Calu3 (cell line): ENCODE measurements around the gene HOXA3. TPM values are rescaled to one million over a fixed set of nuclear protein-coding genes. Genes with fewer than 3 reads are reported as not detected.

Experiments
- BruUV-seq: library from RNA; stranded (reverse); fragments of 400-500 nt; replicated peaks from 2 replicates; lab custom pipeline; 2021; lab: Mats Ljungman, UMichigan
- CTCF ChIA-PET: fragments of 300-600 bp; sonication (Branson Sonifier 250); formaldehyde crosslinking; loops from one replicate; lab custom pipeline; 2022; ENCODE audit warnings: antibody characterized with exemption; lab: Charles Lee
- DNase-seq: peaks from one replicate; pipeline ENCODE4 v3.0.0; 2022
- H3K27ac Mint-ChIP-seq: one replicate; pipeline ENCODE4 v1.8.0; 2022; ENCODE audit warnings: mixed read lengths; ENCODE audit not compliant: unreplicated experiment
- H3K27me3 Mint-ChIP-seq: one replicate; pipeline ENCODE4 v1.8.0; 2022; ENCODE audit warnings: mixed read lengths; ENCODE audit not compliant: unreplicated experiment
- H3K36me3 Mint-ChIP-seq: one replicate; pipeline ENCODE4 v1.8.0; 2022; ENCODE audit warnings: mild to moderate bottlenecking, moderate library complexity, mixed read lengths; ENCODE audit not compliant: insufficient read depth, unreplicated experiment
- H3K4me1 Mint-ChIP-seq: one replicate; pipeline ENCODE4 v1.8.0; 2022; ENCODE audit warnings: mild to moderate bottlenecking, low read depth, mixed read lengths; ENCODE audit not compliant: unreplicated experiment
- H3K4me3 Mint-ChIP-seq: one replicate; pipeline ENCODE4 v1.8.0; 2022; ENCODE audit warnings: mild to moderate bottlenecking, low read depth, moderate library complexity, mixed read lengths; ENCODE audit not compliant: unreplicated experiment
- H3K9me3 Mint-ChIP-seq: one replicate; pipeline ENCODE4 v1.8.0; 2022; ENCODE audit warnings: low read depth, mixed read lengths; ENCODE audit not compliant: unreplicated experiment
- CTCF ChIP-seq: fragments of 200-600 bp; IDR thresholded peaks from one replicate; pipeline ENCODE4 v1.8.0; 2022; ENCODE audit warnings: antibody characterized with exemption; ENCODE audit not compliant: unreplicated experiment
- intact Hi-C: fragments of 100-400 bp; cut with micrococcal nuclease; formaldehyde crosslinking; loops from one replicate; pipeline ENCODE4 v1.10.0; 2022; ENCODE audit not compliant: unreplicated experiment
- total RNA-seq: library from RNA; stranded (reverse); gene quantifications from 2 replicates; pipeline ENCODE4 v1.2.3, GENCODE V29; 2022

The HOXA3 gene
- total RNA-seq, 1 experiment from 2014 or later = 20.9 TPM

GRCh38 chr7:27197137-27198042, 45.0 kb upstream of the HOXA3 start:
- H3K9me3 Mint-ChIP-seq = no peaks in the 10 kb centered on the region
- CTCF ChIA-PET = no interaction called here
- peaks cover 29% of the 10 kb centered on the region for H3K27me3 Mint-ChIP-seq
- peaks cover 10% of the 10 kb centered on the region for H3K4me1 Mint-ChIP-seq
- TSS peak; percentile 72 for BruUV-seq
- no peak overlapping the region for H3K4me3 Mint-ChIP-seq
- no peak overlapping the region for H3K27ac Mint-ChIP-seq
- H3K36me3 Mint-ChIP-seq = peaks cover 25% of the 10 kb centered on the region
- intact Hi-C loops = loop anchor here (2.0 to 5.0 kb wide), 3 partner anchors 407 to 723 kb away; no protein-coding TSS in a partner anchor
- no peak for DNase-seq
- TF ChIP-seq CTCF = no peak

- intact Hi-C loops = loop anchor here (1.0 to 5.0 kb wide), 5 partner anchors 379 to 824 kb away; no protein-coding TSS in a partner anchor
- Mint-ChIP-seq H3K36me3 (peaks cover 29% of the 10 kb centered on the region), H3K27me3 (peaks cover 40% of the 10 kb centered on the region), H3K4me1 (peaks cover 10% of the 10 kb centered on the region), H3K9me3 (no peaks in the 10 kb centered on the region), H3K4me3 (no peak overlapping the region), H3K27ac (no peak overlapping the region)
- peak; percentile 93 for TF ChIP-seq CTCF
- no TSS peak for BruUV-seq
- peak; percentile 89 for DNase-seq
- CTCF ChIA-PET = interaction anchor here (0.6 to 1.5 kb wide), 33 partner anchors 10 to 900 kb away, joined by 3 to 45 read pairs (median 4); partner anchors contain the start of gene HOXA11
Observed at GRCh38 chr7:27196287-27196767, 43.9 kb upstream of the HOXA3 start.

GRCh38 chr7:27194686-27195379, 42.5 kb upstream of the HOXA3 start:
- Mint-ChIP-seq H3K27ac (no peak overlapping the region), H3K36me3 (peaks cover 16% of the 10 kb centered on the region), H3K9me3 (no peaks in the 10 kb centered on the region), H3K27me3 (peaks cover 47% of the 10 kb centered on the region), H3K4me1 (no peaks in the 10 kb centered on the region), H3K4me3 (no peak overlapping the region)
- no TSS peak for BruUV-seq
- CTCF ChIA-PET = interaction anchor here (0.5 kb wide), 1 partner anchor 411 kb away, joined by 15 read pairs; no protein-coding TSS in a partner anchor
- no peak for TF ChIP-seq CTCF
- no peak for DNase-seq
- intact Hi-C loops = loop anchor here (5.0 kb wide), 1 partner anchor 577 kb away; no protein-coding TSS in a partner anchor

GRCh38 chr7:27194002-27194352, 41.6 kb upstream of the HOXA3 start:
- TF ChIP-seq CTCF = no peak
- no peaks in the 10 kb centered on the region for H3K9me3 Mint-ChIP-seq
- H3K36me3 Mint-ChIP-seq = peaks cover 8% of the 10 kb centered on the region
- CTCF ChIA-PET = no interaction called here
- DNase-seq = no peak
- peaks cover 56% of the 10 kb centered on the region for H3K27me3 Mint-ChIP-seq
- intact Hi-C loops = no loop called here
- no peaks in the 10 kb centered on the region for H3K4me1 Mint-ChIP-seq
- H3K4me3 Mint-ChIP-seq = no peak overlapping the region
- BruUV-seq = no TSS peak
- no peak overlapping the region for H3K27ac Mint-ChIP-seq
